ENCODE measurements around the gene UBE3C. TPM values are rescaled to one million over a fixed set of nuclear protein-coding genes. Genes with fewer than 3 reads are reported as not detected.

The UBE3C gene
- total and polyA plus RNA-seq, 11 donors, result 11.0 to 57.5 (median 48.1) TPM

DNA sequence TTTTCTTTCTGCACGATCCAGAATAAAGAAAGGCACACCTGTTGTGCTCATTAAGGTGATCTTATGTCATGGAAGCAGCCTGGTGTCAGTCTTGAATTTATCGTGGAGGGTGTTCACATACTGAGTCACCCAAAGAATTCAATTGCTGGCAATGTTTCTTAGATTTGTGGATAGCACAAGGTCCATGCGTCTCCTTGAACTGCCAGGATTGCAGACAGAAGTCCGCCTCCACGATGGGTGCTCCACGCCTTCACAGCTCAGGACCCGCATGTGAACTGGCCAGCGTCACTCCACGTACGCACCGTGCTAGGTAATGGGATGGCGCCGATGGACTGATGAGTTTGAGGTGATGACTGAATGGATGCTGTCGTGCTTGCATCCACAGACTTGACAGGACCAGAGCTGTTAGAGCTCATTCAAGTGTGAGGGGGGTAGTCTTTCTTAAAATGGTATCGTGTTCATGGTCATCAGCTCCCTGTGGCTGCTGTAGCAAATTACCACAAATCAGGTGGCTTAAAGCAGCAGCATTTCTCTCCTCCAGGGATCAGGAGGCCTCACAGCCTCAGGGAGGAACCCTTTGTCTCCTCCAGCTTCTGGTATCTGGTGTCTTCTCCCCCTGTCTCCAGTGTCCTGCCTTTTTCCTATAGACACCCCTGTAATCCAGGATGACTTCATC, 132.7 kb downstream of the UBE3C start:
- peak overlapping the region in 7 of 12 donors; percentile 0 to 84 (median 50) for H3K27ac ChIP-seq
- ATAC-seq (no peak), DNase-seq (no peak)
- intact Hi-C loops (cut with DNase I), result loop anchor here in 5 of 10 donors (5.0 to 10.0 kb wide), 9 partner anchors 66 to 327 kb away; partner anchors contain the start of genes DNAJB6 (in 1 of the 5) and NOM1 (in 1 of the 5)
- H3K9me3 ChIP-seq, result no peaks in the 10 kb centered on the region
- 83 to 90% (median 89%) methylated on average over 14 to 15 of the region's 15 CpGs for WGBS, 4 donors
- no peaks in the 10 kb centered on the region for H3K27me3 ChIP-seq
- H3K4me3 ChIP-seq, result no peak overlapping the region
- TF ChIP-seq, protein P1, sequence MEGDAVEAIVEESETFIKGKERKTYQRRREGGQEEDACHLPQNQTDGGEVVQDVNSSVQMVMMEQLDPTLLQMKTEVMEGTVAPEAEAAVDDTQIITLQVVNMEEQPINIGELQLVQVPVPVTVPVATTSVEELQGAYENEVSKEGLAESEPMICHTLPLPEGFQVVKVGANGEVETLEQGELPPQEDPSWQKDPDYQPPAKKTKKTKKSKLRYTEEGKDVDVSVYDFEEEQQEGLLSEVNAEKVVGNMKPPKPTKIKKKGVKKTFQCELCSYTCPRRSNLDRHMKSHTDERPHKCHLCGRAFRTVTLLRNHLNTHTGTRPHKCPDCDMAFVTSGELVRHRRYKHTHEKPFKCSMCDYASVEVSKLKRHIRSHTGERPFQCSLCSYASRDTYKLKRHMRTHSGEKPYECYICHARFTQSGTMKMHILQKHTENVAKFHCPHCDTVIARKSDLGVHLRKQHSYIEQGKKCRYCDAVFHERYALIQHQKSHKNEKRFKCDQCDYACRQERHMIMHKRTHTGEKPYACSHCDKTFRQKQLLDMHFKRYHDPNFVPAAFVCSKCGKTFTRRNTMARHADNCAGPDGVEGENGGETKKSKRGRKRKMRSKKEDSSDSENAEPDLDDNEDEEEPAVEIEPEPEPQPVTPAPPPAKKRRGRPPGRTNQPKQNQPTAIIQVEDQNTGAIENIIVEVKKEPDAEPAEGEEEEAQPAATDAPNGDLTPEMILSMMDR (IDR thresholded peaks at IDR 0.05), result no peak
- TF ChIP-seq POLR2A (IDR thresholded peaks at IDR 0.05), result no peak
- H3K36me3 ChIP-seq, result peaks cover 0 to 47% (median 36%) of the 10 kb centered on the region in 9 donors
- peaks cover 0 to 47% (median 19%) of the 10 kb centered on the region in 12 donors for H3K4me1 ChIP-seq

DNA sequence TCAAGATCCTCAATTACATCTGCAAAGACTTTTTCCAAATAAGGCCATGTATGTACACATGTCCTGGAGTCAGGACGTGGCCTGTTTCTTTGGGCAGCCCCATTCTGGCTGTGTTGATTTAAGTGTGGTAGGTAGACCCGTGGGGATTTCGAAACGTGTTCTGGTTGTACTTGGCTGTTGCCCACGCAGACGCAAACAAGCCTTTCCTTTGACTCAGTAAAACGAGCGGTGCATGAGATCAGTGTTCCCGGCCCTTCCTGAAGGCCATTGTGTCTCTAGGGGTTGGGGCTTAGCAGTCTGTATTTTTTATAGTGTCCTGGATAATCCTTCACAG, 133.2 kb downstream of the UBE3C start:
- WGBS, 4 donors, result 36 to 55% (median 43%) methylated on average over 9 of the region's 9 CpGs
- no peaks in the 10 kb centered on the region for H3K27me3 ChIP-seq
- no peaks in the 10 kb centered on the region for H3K9me3 ChIP-seq
- H3K36me3 ChIP-seq, result peaks cover 0 to 42% (median 33%) of the 10 kb centered on the region in 9 donors
- H3K27ac ChIP-seq, result peak overlapping the region in 8 of 12 donors; percentile 0 to 84 (median 54)
- no peak for TF ChIP-seq POLR2A (IDR thresholded peaks at IDR 0.05)
- TF ChIP-seq, protein P1 (IDR thresholded peaks at IDR 0.05), result no peak
- H3K4me1 ChIP-seq, result peaks cover 0 to 52% (median 19%) of the 10 kb centered on the region in 12 donors
- intact Hi-C loops (cut with DNase I), result loop anchor here in 6 of 10 donors (2.0 to 10.0 kb wide), 10 partner anchors 65 to 327 kb away; partner anchors contain the start of genes DNAJB6 (in 2 of the 6) and NOM1 (in 1 of the 6)
- H3K4me3 ChIP-seq, result no peak overlapping the region
- peak; percentile 52 to 80 (median 75) for ATAC-seq
- peak; percentile 43 to 70 (median 46) for DNase-seq

DNA sequence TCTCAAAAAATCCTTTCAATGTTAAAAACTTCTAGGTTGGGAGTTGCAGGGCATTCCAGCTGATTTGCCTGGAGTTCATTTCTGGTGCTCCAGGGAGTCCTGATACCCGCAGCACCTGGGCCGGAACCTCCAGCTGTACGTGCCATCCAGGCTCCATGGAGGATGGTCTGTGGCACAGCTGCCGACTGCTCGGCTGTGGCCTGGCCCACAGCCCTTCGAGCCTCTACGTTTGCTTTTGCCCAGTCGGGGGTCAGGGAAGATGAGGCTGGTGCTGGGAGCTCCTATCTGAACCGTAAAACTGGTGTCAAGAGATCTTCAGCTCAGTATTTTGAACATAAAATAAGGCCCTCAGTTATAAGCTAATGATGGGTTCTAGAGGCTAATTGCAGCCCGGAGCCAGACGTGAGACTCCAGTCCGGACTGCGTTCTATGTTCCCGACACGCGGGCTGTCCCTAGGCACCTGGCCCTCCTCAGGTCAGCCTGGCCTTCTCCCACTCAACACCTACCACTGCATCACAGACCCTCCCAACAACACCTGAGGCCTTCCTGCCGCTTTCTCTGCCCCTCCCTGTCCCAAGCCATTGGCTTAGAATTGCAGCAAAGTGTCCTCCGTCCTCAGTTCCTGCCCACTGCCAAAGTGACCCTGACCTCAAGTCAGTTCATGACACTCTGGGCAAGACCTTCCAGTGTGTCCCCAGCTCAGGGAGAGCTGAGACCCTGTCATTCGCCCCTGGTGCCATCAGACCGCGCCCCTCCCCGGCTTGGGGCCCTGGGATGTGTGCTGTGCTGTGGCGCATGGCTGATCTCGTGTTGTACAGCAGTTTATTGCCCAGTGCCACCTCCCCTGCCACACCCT, 133.9 kb downstream of the UBE3C start:
- H3K9me3 ChIP-seq, result no peaks in the 10 kb centered on the region
- H3K27me3 ChIP-seq, result no peaks in the 10 kb centered on the region
- intact Hi-C loops (cut with DNase I), result loop anchor here in 6 of 10 donors (2.0 to 10.0 kb wide), 10 partner anchors 64 to 328 kb away; partner anchors contain the start of genes DNAJB6 (in 2 of the 6) and NOM1 (in 1 of the 6)
- peak overlapping the region in 9 of 12 donors; percentile 0 to 84 (median 50) for H3K27ac ChIP-seq
- no peak for DNase-seq
- WGBS, 4 donors, result 77 to 85% (median 82%) methylated on average over 21 to 24 of the region's 24 CpGs
- peak in 1 of 4 donors; percentile 6 for ATAC-seq
- H3K4me3 ChIP-seq, result no peak overlapping the region
- no peak for TF ChIP-seq POLR2A (IDR thresholded peaks at IDR 0.05)
- TF ChIP-seq, protein P1 (IDR thresholded peaks at IDR 0.05), result no peak
- H3K36me3 ChIP-seq, result peaks cover 0 to 37% (median 27%) of the 10 kb centered on the region in 9 donors
- H3K4me1 ChIP-seq, result peaks cover 0 to 59% (median 19%) of the 10 kb centered on the region in 12 donors
